Transverse colon (tissue), 4 donors: ENCODE measurements around the gene MMEL1. TPM values are rescaled to one million over a fixed set of nuclear protein-coding genes. Genes with fewer than 3 reads are reported as not detected.

Source experiments
- DNase-seq: peaks from one replicate; pipeline ENCODE4 v3.0.0-alpha.2; 2019
- H3K27ac ChIP-seq, 4 donors: fragments of 200-600 bp; sonication (generic); 2 replicates each; pipeline ENCODE4 v1.5.1; 2016 to 2018; ENCODE audit warnings: inconsistent platforms in 4 of 4
- H3K27me3 ChIP-seq: fragments of 200-600 bp; sonication (generic); 2 replicates; pipeline ENCODE4 v1.5.1; 2017; ENCODE audit warnings: inconsistent platforms
- H3K36me3 ChIP-seq, 4 donors: fragments of 200-600 bp; sonication (generic); 2 replicates each; pipeline ENCODE4 v1.5.1; 2017 to 2019; ENCODE audit warnings: inconsistent platforms in 4 of 4
- H3K4me1 ChIP-seq, 4 donors: fragments of 200-600 bp; sonication (generic); 2 replicates each; pipeline ENCODE4 v1.5.1; 2017 to 2020; ENCODE audit warnings: inconsistent platforms in 4 of 4
- H3K4me3 ChIP-seq, 4 donors: fragments of 200-600 bp; sonication (generic); 1 replicate in 1 of 4; 2 replicates in 3 of 4; pipeline versions ENCODE4 v1.5.1 to v1.6.1; 2017 to 2019; ENCODE audit warnings: inconsistent platforms in 4 of 4
- H3K9me3 ChIP-seq, 2 donors: fragments of 200-600 bp; sonication (generic); 2 replicates each; pipeline ENCODE4 v1.5.1; 2017 to 2019; ENCODE audit warnings: inconsistent platforms in 2 of 2
- EP300 ChIP-seq: sonication (generic); formaldehyde crosslinking; IDR thresholded peaks from one replicate; pipeline ENCODE4 v1.6.1; 2017; ENCODE audit warnings: antibody characterized with exemption, low read depth
- POLR2A ChIP-seq: fragments of 450-650 bp; IDR thresholded peaks from one replicate; pipeline ENCODE4 v1.6.1; 2016; ENCODE audit warnings: antibody characterized with exemption, mild to moderate bottlenecking, moderate library complexity
- POLR2AphosphoS5 ChIP-seq, 3 donors: sonication (generic); formaldehyde crosslinking; IDR thresholded peaks; one replicate each; pipeline ENCODE4 v1.6.1; 2016; ENCODE audit warnings: antibody characterized with exemption in 3 of 3
- WGBS, 2 donors: methylation state at CpG; one replicate each; pipeline ENCODE4 v1.1.5; 2018; ENCODE audit warnings: low coverage in 1 of 2; 5-methylcytosine and 5-hydroxymethylcytosine counted together
- in situ Hi-C, 4 donors: fragments of 200-750 bp; cut with MboI; loops; one replicate each; pipeline versions ENCODE4 v1.15.0 to v1.15.1; 2017; ENCODE audit warnings: low sequenced_read_pairs in 3 of 4, low pct_ligation_motif_present in 1 of 4, low pct_unique_long_range_greater_than_20kb in 1 of 4
- intact Hi-C: fragments of 100-400 bp; cut with DNase I; formaldehyde crosslinking; loops from one replicate; pipeline ENCODE4 v1.15.1; 2023; ENCODE audit warnings: low total_unique reads
- total RNA-seq, 4 donors: library from RNA; depleted of rRNA; stranded (reverse); fragments of >200 nt; gene quantifications; one replicate each; pipeline ENCODE4 v1.1.0, GENCODE V29; 2016
- TF ChIP-seq, protein P1 (sequence below), 5 experiments: fragments of 200-600 bp in 3 of 5; fragments of 450-650 bp in 2 of 5; sonication (generic) in 3 of 5; IDR thresholded peaks; 1 replicate in 2 of 5; 2 replicates in 3 of 5; pipeline ENCODE4 v1.5.1; 2016 to 2017; ENCODE audit warnings: antibody characterized with exemption in 5 of 5, inconsistent platforms in 3 of 5, mild to moderate bottlenecking in 2 of 5, moderate library complexity in 1 of 5

Gene MMEL1
- total RNA-seq, 4 donors from 2014 or later = 10.5 to 16.7 (median 12.4) TPM; not detected in 1

DNA sequence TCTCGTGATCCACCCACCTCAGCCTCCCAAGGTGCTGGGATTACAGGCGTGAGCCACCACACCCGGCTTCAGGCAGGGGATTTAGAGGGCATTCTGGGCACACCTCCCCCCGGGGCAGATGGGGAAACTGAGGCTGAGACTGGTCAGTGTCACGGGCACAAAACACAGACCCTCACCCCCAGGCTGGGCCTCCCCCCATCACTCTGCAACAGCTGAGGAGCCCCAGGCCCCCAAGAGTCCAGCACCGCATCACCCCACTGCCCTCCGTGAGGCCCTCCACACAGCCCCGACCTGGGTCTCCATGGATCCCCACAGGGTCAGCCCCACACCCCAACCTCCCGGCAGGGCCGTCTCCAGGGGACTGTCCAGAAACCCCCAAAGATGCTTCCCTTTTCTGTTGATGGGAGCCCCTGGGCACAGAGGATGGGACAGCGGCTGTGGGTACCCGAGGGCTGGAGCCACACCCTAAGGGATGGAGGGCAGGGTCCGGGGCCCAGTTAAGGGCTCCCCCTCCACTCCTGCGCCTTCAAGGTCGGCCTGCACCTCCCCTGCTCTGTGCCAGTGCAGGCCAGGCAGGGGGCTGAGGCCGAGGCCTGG is 65.6 kb downstream of the MMEL1 start:
- intact Hi-C loops = no loop called here
- H3K36me3 ChIP-seq = peaks cover 0 to 6% (median 0%) of the 10 kb centered on the region in 4 donors
- peaks cover 0 to 21% (median 12%) of the 10 kb centered on the region in 4 donors for H3K4me1 ChIP-seq

GRCh38 chr1:2566101-2567045 is 66.4 kb downstream of the MMEL1 start:
- Histone ChIP-seq H3K36me3 (peaks cover 0 to 10% (median 0%) of the 10 kb centered on the region in 4 donors), H3K27me3 (no peaks in the 10 kb centered on the region), H3K9me3 (no peaks in the 10 kb centered on the region), H3K27ac (no peak overlapping the region), H3K4me3 (no peak overlapping the region), H3K4me1 (peaks cover 0 to 21% (median 12%) of the 10 kb centered on the region in 4 donors)
- no peak for DNase-seq
- in situ Hi-C loops (loop anchor here in 1 of 4 donors (25.0 kb wide), 1 partner anchor 154 kb away; the partner anchor contains the start of gene PEX10), intact Hi-C loops (no loop called here)
- TF ChIP-seq EP300 = no peak
- TF ChIP-seq, protein P1, sequence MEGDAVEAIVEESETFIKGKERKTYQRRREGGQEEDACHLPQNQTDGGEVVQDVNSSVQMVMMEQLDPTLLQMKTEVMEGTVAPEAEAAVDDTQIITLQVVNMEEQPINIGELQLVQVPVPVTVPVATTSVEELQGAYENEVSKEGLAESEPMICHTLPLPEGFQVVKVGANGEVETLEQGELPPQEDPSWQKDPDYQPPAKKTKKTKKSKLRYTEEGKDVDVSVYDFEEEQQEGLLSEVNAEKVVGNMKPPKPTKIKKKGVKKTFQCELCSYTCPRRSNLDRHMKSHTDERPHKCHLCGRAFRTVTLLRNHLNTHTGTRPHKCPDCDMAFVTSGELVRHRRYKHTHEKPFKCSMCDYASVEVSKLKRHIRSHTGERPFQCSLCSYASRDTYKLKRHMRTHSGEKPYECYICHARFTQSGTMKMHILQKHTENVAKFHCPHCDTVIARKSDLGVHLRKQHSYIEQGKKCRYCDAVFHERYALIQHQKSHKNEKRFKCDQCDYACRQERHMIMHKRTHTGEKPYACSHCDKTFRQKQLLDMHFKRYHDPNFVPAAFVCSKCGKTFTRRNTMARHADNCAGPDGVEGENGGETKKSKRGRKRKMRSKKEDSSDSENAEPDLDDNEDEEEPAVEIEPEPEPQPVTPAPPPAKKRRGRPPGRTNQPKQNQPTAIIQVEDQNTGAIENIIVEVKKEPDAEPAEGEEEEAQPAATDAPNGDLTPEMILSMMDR (IDR thresholded peaks at IDR 0.05) = no peak
- TF ChIP-seq POLR2A = no peak
- TF ChIP-seq POLR2AphosphoS5 (IDR thresholded peaks at IDR 0.05) = no peak
- WGBS, 2 donors = 25 to 76% methylated on average over 2 to 34 of the region's 34 CpGs

More for the DNA sequence above, 65.6 kb downstream of the MMEL1 start:
- no peak for DNase-seq
- 76% methylated on average over 16 of the region's 16 CpGs; no CpG with 5 or more reads in 1 of the 2 donors for WGBS, 2 donors
- in situ Hi-C loops = loop anchor here in 1 of 4 donors (25.0 kb wide), 1 partner anchor 155 kb away; the partner anchor contains the start of gene PEX10
- H3K9me3 ChIP-seq = no peaks in the 10 kb centered on the region
- no peak overlapping the region for H3K27ac ChIP-seq
- no peak overlapping the region for H3K4me3 ChIP-seq
- peak; percentile 8 for TF ChIP-seq POLR2A
- TF ChIP-seq EP300 = no peak
- TF ChIP-seq POLR2AphosphoS5 (IDR thresholded peaks at IDR 0.05) = peak in 1 of 3 donors; percentile 6
- no peaks in the 10 kb centered on the region for H3K27me3 ChIP-seq

DNA sequence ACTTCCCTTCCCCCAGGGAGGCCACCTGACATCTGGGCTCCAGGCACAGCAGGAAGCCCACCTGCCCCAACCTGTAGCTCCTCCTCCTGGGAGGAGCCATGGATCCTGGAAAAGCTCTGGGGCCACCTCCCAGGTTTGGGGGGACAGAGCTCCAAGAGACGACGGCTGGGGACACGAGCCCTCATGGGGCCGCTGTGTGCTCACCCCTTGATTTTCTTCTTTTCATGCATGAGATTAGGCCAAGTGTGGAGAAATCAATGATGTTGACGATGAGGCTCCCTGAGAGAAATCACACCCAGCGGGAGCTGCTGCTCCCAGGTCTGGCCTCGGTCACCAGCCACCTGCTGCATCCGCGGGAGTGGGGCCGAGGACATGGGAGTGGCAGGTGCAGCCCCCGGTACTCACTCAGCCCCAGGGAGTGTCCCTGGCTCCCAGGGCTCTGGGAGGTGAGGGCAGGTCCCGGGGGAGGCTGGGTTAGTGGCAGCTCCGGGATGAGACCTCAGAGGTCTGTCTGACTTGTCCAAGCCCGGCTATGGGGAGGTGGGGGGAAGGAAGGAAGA is 67.9 kb downstream of the MMEL1 start:
- no peaks in the 10 kb centered on the region for H3K9me3 ChIP-seq
- no peaks in the 10 kb centered on the region for H3K27me3 ChIP-seq
- DNase-seq = no peak
- in situ Hi-C loops (loop anchor here in 1 of 4 donors (25.0 kb wide), 1 partner anchor 153 kb away; the partner anchor contains the start of gene PEX10), intact Hi-C loops (no loop called here)
- H3K4me1 ChIP-seq = peaks cover 0 to 21% (median 14%) of the 10 kb centered on the region in 4 donors
- H3K27ac ChIP-seq = peak overlapping the region in 2 of 4 donors; percentile 30 to 57
- WGBS, 2 donors = 39% methylated on average over 14 of the region's 14 CpGs; no CpG with 5 or more reads in 1 of the 2 donors
- TF ChIP-seq EP300 (no peak), POLR2A (peak; percentile 9), POLR2AphosphoS5 (IDR thresholded peaks at IDR 0.05) (peak in 1 of 3 donors; percentile 2)
- TF ChIP-seq, protein P1 (IDR thresholded peaks at IDR 0.05) = no peak
- no peak overlapping the region for H3K4me3 ChIP-seq
- H3K36me3 ChIP-seq = peaks cover 0 to 10% (median 0%) of the 10 kb centered on the region in 4 donors

GRCh38 chr1:2564006-2564814 is 68.6 kb downstream of the MMEL1 start:
- H3K27ac ChIP-seq = peak overlapping the region in 2 of 4 donors; percentile 30 to 43
- DNase-seq = no peak
- no peaks in the 10 kb centered on the region for H3K27me3 ChIP-seq
- no peaks in the 10 kb centered on the region for H3K9me3 ChIP-seq
- H3K4me3 ChIP-seq = no peak overlapping the region
- H3K4me1 ChIP-seq = peaks cover 0 to 21% (median 17%) of the 10 kb centered on the region in 4 donors
- H3K36me3 ChIP-seq = peaks cover 0 to 10% (median 0%) of the 10 kb centered on the region in 4 donors
- no peak for TF ChIP-seq POLR2A
- TF ChIP-seq POLR2AphosphoS5 (IDR thresholded peaks at IDR 0.05) = no peak
- TF ChIP-seq, protein P1 (IDR thresholded peaks at IDR 0.05) = no peak
- TF ChIP-seq EP300 = no peak
- intact Hi-C loops = no loop called here
- in situ Hi-C loops = loop anchor here in 1 of 4 donors (25.0 kb wide), 1 partner anchor 152 kb away; the partner anchor contains the start of gene PEX10
- 83 to 100% methylated on average over 1 to 20 of the region's 20 CpGs for WGBS, 2 donors
